GM18870 (cell line): ENCODE measurements around the gene INHBA.

ENCODE experiments used
- ATAC-seq: cut with Tn5 transposase; IDR thresholded peaks from one replicate; pipeline ENCODE4 v1.9.1; 2021; ENCODE audit warnings: moderate library complexity; ENCODE audit not compliant: unreplicated experiment

The INHBA gene

GRCh38 chr7:41689815-41690214 lies 13.1 kb downstream of the INHBA start:
- ATAC-seq, result no peak

- no peak for ATAC-seq
Measured at GRCh38 chr7:41688906-41689305, 14.0 kb downstream of the INHBA start.

- no peak for ATAC-seq
Measured at GRCh38 chr7:41688012-41688625, 14.8 kb downstream of the INHBA start.

- no peak for ATAC-seq
Measured at GRCh38 chr7:41685684-41686083, 17.2 kb downstream of the INHBA start.

- ATAC-seq, result no peak
Measured at GRCh38 chr7:41682422-41682821, 20.5 kb downstream of the INHBA start.

- ATAC-seq, result no peak
Measured at GRCh38 chr7:41679566-41679965, 23.3 kb downstream of the INHBA start.

- ATAC-seq, result no peak
Measured at GRCh38 chr7:41674505-41675023, 28.3 kb downstream of the INHBA start.

- no peak for ATAC-seq
Measured at GRCh38 chr7:41661596-41661995, 41.3 kb downstream of the INHBA start.

GRCh38 chr7:41659539-41659938 lies 43.4 kb downstream of the INHBA start:
- ATAC-seq, result no peak

GRCh38 chr7:41656366-41656765 lies 46.5 kb downstream of the INHBA start:
- ATAC-seq, result no peak

GRCh38 chr7:41655426-41655825 lies 47.5 kb downstream of the INHBA start:
- ATAC-seq, result no peak

- ATAC-seq, result no peak
Measured at GRCh38 chr7:41652267-41652666, 50.6 kb downstream of the INHBA start.

GRCh38 chr7:41648501-41648900 lies 54.4 kb downstream of the INHBA start:
- no peak for ATAC-seq

GRCh38 chr7:41643616-41644015 lies 59.3 kb downstream of the INHBA start:
- ATAC-seq, result no peak

- no peak for ATAC-seq
Measured at GRCh38 chr7:41641665-41642014, 61.2 kb downstream of the INHBA start.

- no peak for ATAC-seq
Measured at GRCh38 chr7:41641011-41641664, 61.8 kb downstream of the INHBA start.

- no peak for ATAC-seq
Measured at GRCh38 chr7:41640487-41640886, 62.4 kb downstream of the INHBA start.

GRCh38 chr7:41637049-41637448 lies 65.8 kb downstream of the INHBA start:
- no peak for ATAC-seq
